Measurements from ENCODE around the gene VIPR1.
A peak's percentile ranks its signal among the peaks of the same experiment; 100 is the strongest.

- TF ChIP-seq EZH2 (IDR thresholded peaks at IDR 0.05; ENCODE audit: low read length, missing control alignments) (peak; percentile 16), CTCF (conservative IDR thresholded peaks at IDR 0.05 in 1 of 2, IDR thresholded peaks at IDR 0.05 in 1 of 2; ENCODE audit: low read depth in 1 of 2, low read length in 2 of 2) (no peak)
Measured at GRCh38 chr3:42502429-42503250, at the start of gene VIPR1.
